ENCODE results near the gene AHR. TPM values are rescaled to one million over a fixed set of nuclear protein-coding genes. Genes with fewer than 3 reads are reported as not detected.

The AHR gene
- total RNA-seq, 2 experiments from 2014 or later = 36.7 to 42.3 TPM

- peak; percentile 53 for ATAC-seq
- Mint-ChIP-seq H3K9me3 (ENCODE audit: low read depth) (no peaks in the 10 kb centered on the region), H3K27ac (no peak overlapping the region), H3K4me3 (no peak overlapping the region), H3K27me3 (no peaks in the 10 kb centered on the region), H3K4me1 (peaks cover 24% of the 10 kb centered on the region), H3K36me3 (ENCODE audit: low read depth) (peaks cover 23% of the 10 kb centered on the region)
- ChIA-PET POLR2A (interaction anchor here (0.6 kb wide), 1 partner anchor 27 kb away, joined by 5 read pairs; no protein-coding TSS in a partner anchor), CTCF (no interaction called here)
- intact Hi-C loops (cut with DNase I, micrococcal nuclease) = no loop called here
- no peak for DNase-seq
These were observed 21.0 kb downstream of the AHR start for GRCh38 chr7:17319164-17320101.

- CTCF ChIA-PET = interaction anchor here (1.6 kb wide), 1 partner anchor 11 kb away, joined by 5 read pairs; no protein-coding TSS in a partner anchor
These were observed 21.6 kb downstream of the AHR start for GRCh38 chr7:17320102-17320497.

DNA sequence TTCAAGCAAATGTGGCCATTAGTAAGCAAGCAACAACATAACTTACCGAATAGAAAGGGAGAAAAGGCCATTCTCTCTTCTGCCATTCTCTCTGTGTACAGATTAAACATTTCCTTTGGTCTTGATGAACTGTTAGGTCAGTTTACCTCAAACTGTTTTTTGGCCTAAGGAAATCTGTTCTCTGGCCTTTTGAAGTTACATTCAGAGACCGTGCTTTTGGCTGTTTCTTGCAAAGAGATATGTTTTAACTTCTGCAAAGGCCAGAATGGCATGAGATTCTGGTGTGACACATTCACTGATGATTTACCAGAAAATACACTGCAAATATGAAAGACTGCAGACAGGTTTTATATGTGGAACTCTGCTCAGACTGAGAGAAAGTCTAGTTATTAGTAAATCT is 22.2 kb downstream of the AHR start:
- no peak for ATAC-seq
- peaks cover 25% of the 10 kb centered on the region for H3K36me3 Mint-ChIP-seq (ENCODE audit: low read depth)
- no peak for DNase-seq
- ChIA-PET POLR2A (no interaction called here), CTCF (interaction anchor here (0.6 to 1.6 kb wide), 4 partner anchors 10 to 17 kb away, joined by 3 to 5 read pairs (median 3); no protein-coding TSS in a partner anchor)
- intact Hi-C loops (cut with DNase I, micrococcal nuclease) = no loop called here
- no peak overlapping the region for H3K27ac Mint-ChIP-seq
- peaks cover 21% of the 10 kb centered on the region for H3K4me1 Mint-ChIP-seq
- H3K27me3 Mint-ChIP-seq = no peaks in the 10 kb centered on the region
- no peak overlapping the region for H3K4me3 Mint-ChIP-seq
- H3K9me3 Mint-ChIP-seq (ENCODE audit: low read depth) = no peaks in the 10 kb centered on the region

More at GRCh38 chr7:17320102-17320497, 21.6 kb downstream of the AHR start:
- no peaks in the 10 kb centered on the region for H3K9me3 Mint-ChIP-seq (ENCODE audit: low read depth)
- DNase-seq (no peak), ATAC-seq (no peak)
- no peak overlapping the region for H3K27ac Mint-ChIP-seq
- intact Hi-C loops (cut with DNase I, micrococcal nuclease) = no loop called here
- POLR2A ChIA-PET = interaction anchor here (0.6 kb wide), 1 partner anchor 27 kb away, joined by 5 read pairs; no protein-coding TSS in a partner anchor
- no peaks in the 10 kb centered on the region for H3K27me3 Mint-ChIP-seq
- H3K4me1 Mint-ChIP-seq = peaks cover 24% of the 10 kb centered on the region
- peaks cover 22% of the 10 kb centered on the region for H3K36me3 Mint-ChIP-seq (ENCODE audit: low read depth)
- no peak overlapping the region for H3K4me3 Mint-ChIP-seq

DNA sequence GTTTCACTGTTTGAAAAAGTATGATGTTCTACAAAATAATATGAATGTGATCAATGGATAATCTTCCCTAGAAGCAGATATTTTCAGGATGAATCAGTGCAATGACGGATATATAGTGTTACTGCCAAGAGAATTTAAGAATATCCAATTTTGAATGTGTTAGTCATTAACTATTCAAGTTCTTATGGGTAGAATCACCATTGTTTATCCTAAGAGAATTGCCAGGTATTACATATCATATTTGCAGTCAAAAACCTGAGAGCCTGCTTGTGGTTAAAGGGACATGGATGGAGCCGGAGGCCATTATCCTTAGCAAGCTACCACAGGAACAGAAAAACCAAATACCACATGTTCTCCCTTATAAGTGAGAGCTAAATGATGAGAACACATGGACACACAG is 26.9 kb downstream of the AHR start:
- intact Hi-C loops (cut with DNase I, micrococcal nuclease) = no loop called here
- ChIA-PET POLR2A (no interaction called here), CTCF (no interaction called here)
- Mint-ChIP-seq H3K4me1 (no peaks in the 10 kb centered on the region), H3K27ac (no peak overlapping the region), H3K36me3 (ENCODE audit: low read depth) (peaks cover 18% of the 10 kb centered on the region), H3K4me3 (no peak overlapping the region), H3K9me3 (ENCODE audit: low read depth) (no peaks in the 10 kb centered on the region), H3K27me3 (no peaks in the 10 kb centered on the region)
- no peak for DNase-seq
- ATAC-seq = no peak

DNA sequence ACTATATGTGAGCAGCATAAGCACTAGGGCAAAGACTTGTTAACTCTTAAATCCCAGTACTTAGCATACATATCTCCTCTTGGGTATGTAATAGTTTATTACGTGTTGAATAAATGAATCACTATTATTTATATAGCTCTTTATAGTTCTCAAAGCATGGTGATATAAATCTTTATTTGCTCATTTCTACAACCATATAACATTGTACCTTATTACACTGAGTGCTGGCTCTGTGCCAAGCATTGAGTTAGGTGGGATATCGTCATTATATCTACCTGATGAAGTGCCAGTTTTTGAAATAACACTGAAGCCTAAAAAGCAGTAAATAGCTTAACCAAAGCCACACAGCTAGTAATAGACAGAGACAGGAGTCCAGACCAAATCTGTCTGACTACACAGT is 27.9 kb downstream of the AHR start:
- CTCF ChIA-PET = interaction anchor here (0.6 kb wide), 1 partner anchor 632 kb away, joined by 3 read pairs; no protein-coding TSS in a partner anchor
- no peak overlapping the region for H3K27ac Mint-ChIP-seq
- POLR2A ChIA-PET = no interaction called here
- H3K4me3 Mint-ChIP-seq = no peak overlapping the region
- no peaks in the 10 kb centered on the region for H3K27me3 Mint-ChIP-seq
- no peaks in the 10 kb centered on the region for H3K9me3 Mint-ChIP-seq (ENCODE audit: low read depth)
- peaks cover 21% of the 10 kb centered on the region for H3K36me3 Mint-ChIP-seq (ENCODE audit: low read depth)
- ATAC-seq (no peak), DNase-seq (no peak)
- intact Hi-C loops (cut with DNase I, micrococcal nuclease) = no loop called here
- no peaks in the 10 kb centered on the region for H3K4me1 Mint-ChIP-seq

GRCh38 chr7:17328641-17329040 is 30.2 kb downstream of the AHR start:
- ChIA-PET CTCF (interaction anchor here (1.1 kb wide), 1 partner anchor 9 kb away, joined by 3 read pairs; no protein-coding TSS in a partner anchor), POLR2A (interaction anchor here (0.6 kb wide), 1 partner anchor 346 kb away, joined by 3 read pairs; no protein-coding TSS in a partner anchor)
- H3K27me3 Mint-ChIP-seq = no peaks in the 10 kb centered on the region
- H3K27ac Mint-ChIP-seq = no peak overlapping the region
- peaks cover 31% of the 10 kb centered on the region for H3K36me3 Mint-ChIP-seq (ENCODE audit: low read depth)
- no peak for DNase-seq
- no peaks in the 10 kb centered on the region for H3K4me1 Mint-ChIP-seq
- intact Hi-C loops (cut with DNase I, micrococcal nuclease) = no loop called here
- H3K4me3 Mint-ChIP-seq = no peak overlapping the region
- H3K9me3 Mint-ChIP-seq (ENCODE audit: low read depth) = no peaks in the 10 kb centered on the region
- no peak for ATAC-seq

- H3K27ac Mint-ChIP-seq = no peak overlapping the region
- ATAC-seq (no peak), DNase-seq (no peak)
- H3K27me3 Mint-ChIP-seq = no peaks in the 10 kb centered on the region
- no peak overlapping the region for H3K4me3 Mint-ChIP-seq
- H3K36me3 Mint-ChIP-seq (ENCODE audit: low read depth) = peaks cover 35% of the 10 kb centered on the region
- ChIA-PET CTCF (interaction anchor here (1.0 to 1.1 kb wide), 2 partner anchors 9 to 11 kb away, joined by 3 read pairs; no protein-coding TSS in a partner anchor), POLR2A (no interaction called here)
- intact Hi-C loops (cut with DNase I, micrococcal nuclease) = no loop called here
- no peaks in the 10 kb centered on the region for H3K4me1 Mint-ChIP-seq
- H3K9me3 Mint-ChIP-seq (ENCODE audit: low read depth) = no peaks in the 10 kb centered on the region
These were observed 31.0 kb downstream of the AHR start for GRCh38 chr7:17329440-17329839.

DNA sequence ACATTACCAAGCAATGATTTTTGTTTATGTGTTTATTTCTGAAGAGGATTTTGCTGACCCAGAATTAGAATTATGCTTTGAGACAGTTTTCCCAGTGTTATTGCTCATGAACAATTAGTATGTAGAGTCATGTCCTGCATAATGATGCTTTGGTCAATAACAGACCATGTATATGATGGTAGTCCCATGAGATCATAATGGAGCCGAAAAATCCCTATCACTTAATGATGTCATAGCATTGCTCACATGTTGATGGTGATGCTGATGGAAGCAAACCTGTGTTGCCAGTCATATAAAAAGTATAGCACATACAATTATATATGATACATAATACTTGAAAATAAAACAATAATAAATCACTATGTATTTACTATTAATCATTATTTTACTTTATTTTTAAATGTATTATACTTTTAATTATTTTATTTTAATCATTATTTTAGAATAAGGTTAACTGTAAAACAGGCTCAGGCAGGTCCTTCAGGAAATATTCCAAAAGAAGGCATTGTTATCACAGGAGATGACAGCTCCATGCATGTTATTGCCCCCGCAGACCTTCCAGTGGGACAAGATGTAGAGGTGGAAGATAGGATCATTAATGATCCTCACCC is 33.5 kb downstream of the AHR start:
- Mint-ChIP-seq H3K27me3 (no peaks in the 10 kb centered on the region), H3K9me3 (ENCODE audit: low read depth) (no peaks in the 10 kb centered on the region), H3K4me1 (no peaks in the 10 kb centered on the region), H3K27ac (no peak overlapping the region), H3K4me3 (no peak overlapping the region), H3K36me3 (ENCODE audit: low read depth) (peaks cover 38% of the 10 kb centered on the region)
- intact Hi-C loops (cut with DNase I, micrococcal nuclease) = no loop called here
- DNase-seq (no peak), ATAC-seq (no peak)
- POLR2A ChIA-PET = no interaction called here
- CTCF ChIA-PET = interaction anchor here (1.0 kb wide), 1 partner anchor 151 kb away, joined by 3 read pairs; no protein-coding TSS in a partner anchor

DNA sequence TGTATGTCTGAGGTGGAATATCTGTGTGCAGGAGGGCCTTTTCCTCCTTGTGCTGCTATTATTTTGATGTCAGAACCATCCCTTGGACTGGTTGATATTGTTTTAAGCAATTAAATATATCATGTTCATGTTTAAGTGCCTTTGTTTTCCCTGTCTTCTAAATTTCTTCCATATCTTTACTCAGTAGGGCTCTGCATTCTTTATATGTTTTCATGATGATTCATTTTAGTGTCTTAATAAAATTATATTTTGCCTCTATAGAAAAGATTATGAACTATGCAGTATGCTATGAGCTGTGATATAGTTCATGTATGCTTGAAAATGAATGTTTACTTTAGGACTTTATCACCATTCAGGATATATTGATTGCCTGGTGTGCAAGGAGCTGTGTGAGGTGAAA is 34.8 kb downstream of the AHR start:
- ChIA-PET POLR2A (no interaction called here), CTCF (interaction anchor here (0.9 kb wide), 1 partner anchor 16 kb away, joined by 3 read pairs; no protein-coding TSS in a partner anchor)
- Mint-ChIP-seq H3K36me3 (ENCODE audit: low read depth) (peaks cover 40% of the 10 kb centered on the region), H3K9me3 (ENCODE audit: low read depth) (no peaks in the 10 kb centered on the region), H3K27me3 (no peaks in the 10 kb centered on the region), H3K4me3 (no peak overlapping the region), H3K27ac (no peak overlapping the region), H3K4me1 (no peaks in the 10 kb centered on the region)
- intact Hi-C loops (cut with DNase I, micrococcal nuclease) = no loop called here
- ATAC-seq = no peak
- DNase-seq = no peak

DNA sequence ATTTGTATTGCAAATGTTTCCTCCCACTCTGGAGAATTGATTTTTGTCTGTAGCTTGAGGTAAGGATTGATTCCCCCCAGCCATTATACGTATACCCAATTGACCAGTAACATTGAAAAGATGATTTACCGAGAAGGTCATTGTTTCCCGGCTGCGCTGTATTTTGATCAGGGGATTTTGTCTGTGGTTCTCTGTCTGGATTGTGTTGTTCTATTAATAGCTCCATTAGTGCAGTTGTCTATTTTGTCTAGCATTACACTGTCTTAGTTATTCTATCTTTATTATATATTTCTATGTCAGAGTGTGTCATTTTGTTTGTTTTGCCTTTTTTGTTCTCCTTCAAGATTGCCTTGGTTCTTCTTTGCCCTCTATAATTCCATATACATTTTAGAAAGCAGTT is 37.7 kb downstream of the AHR start:
- Mint-ChIP-seq H3K27me3 (no peaks in the 10 kb centered on the region), H3K9me3 (ENCODE audit: low read depth) (no peaks in the 10 kb centered on the region), H3K4me1 (no peaks in the 10 kb centered on the region), H3K4me3 (no peak overlapping the region), H3K27ac (no peak overlapping the region), H3K36me3 (ENCODE audit: low read depth) (peaks cover 46% of the 10 kb centered on the region)
- POLR2A ChIA-PET = no interaction called here
- no peak for ATAC-seq
- no peak for DNase-seq
- CTCF ChIA-PET = interaction anchor here (1.3 kb wide), 1 partner anchor 10 kb away, joined by 3 read pairs; no protein-coding TSS in a partner anchor
- intact Hi-C loops (cut with DNase I, micrococcal nuclease) = no loop called here

- ChIA-PET POLR2A (no interaction called here), CTCF (interaction anchor here (2.3 kb wide), 1 partner anchor 32 kb away, joined by 7 read pairs; no protein-coding TSS in a partner anchor)
- no peak for ATAC-seq
- H3K4me1 Mint-ChIP-seq = peaks cover 6% of the 10 kb centered on the region
- H3K36me3 Mint-ChIP-seq (ENCODE audit: low read depth) = peaks cover 42% of the 10 kb centered on the region
- DNase-seq = no peak
- H3K27me3 Mint-ChIP-seq = no peaks in the 10 kb centered on the region
- intact Hi-C loops (cut with DNase I, micrococcal nuclease) = no loop called here
- H3K9me3 Mint-ChIP-seq (ENCODE audit: low read depth) = no peaks in the 10 kb centered on the region
- no peak overlapping the region for H3K4me3 Mint-ChIP-seq
- no peak overlapping the region for H3K27ac Mint-ChIP-seq
These were observed 40.7 kb downstream of the AHR start for GRCh38 chr7:17339139-17339538.

All from activated CD4-positive, alpha-beta T cell treated with anti-CD3 and anti-CD28 coated beads for 36 hours (primary cell).